ENCODE data around the gene KIF21B. TPM values are rescaled to one million over a fixed set of nuclear protein-coding genes. Genes with fewer than 3 reads are reported as not detected.

Gene KIF21B
- total and polyA plus RNA-seq, 4 donors, result 1.3 to 7.4 (median 4.8) TPM

DNA sequence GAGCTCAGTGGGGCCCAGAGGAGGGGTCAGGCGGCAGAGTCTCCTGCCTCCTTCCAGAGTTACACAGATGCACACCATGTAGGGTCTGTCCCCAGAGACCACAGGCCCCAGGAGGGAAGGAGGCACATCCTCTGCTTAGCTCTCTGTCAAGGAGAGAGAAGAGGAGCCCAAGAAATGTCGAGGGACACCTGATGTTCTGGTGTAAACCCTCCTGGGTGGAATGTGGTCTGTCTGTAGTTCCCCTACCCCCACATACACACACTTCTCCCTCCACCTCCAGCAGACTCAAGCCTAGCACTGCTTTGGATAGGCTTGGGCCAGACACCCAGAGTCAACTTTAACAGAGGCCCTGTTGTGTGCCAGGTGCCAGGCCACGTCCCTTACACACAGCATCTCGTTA is 34.2 kb downstream of the KIF21B start:
- DNase-seq, result no peak
- no peak overlapping the region for H3K4me3 ChIP-seq
- 89 to 91% methylated on average over 4 of the region's 4 CpGs for WGBS, 2 donors
- TF ChIP-seq, protein P1, sequence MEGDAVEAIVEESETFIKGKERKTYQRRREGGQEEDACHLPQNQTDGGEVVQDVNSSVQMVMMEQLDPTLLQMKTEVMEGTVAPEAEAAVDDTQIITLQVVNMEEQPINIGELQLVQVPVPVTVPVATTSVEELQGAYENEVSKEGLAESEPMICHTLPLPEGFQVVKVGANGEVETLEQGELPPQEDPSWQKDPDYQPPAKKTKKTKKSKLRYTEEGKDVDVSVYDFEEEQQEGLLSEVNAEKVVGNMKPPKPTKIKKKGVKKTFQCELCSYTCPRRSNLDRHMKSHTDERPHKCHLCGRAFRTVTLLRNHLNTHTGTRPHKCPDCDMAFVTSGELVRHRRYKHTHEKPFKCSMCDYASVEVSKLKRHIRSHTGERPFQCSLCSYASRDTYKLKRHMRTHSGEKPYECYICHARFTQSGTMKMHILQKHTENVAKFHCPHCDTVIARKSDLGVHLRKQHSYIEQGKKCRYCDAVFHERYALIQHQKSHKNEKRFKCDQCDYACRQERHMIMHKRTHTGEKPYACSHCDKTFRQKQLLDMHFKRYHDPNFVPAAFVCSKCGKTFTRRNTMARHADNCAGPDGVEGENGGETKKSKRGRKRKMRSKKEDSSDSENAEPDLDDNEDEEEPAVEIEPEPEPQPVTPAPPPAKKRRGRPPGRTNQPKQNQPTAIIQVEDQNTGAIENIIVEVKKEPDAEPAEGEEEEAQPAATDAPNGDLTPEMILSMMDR (IDR thresholded peaks at IDR 0.05; ENCODE audit: control extremely low read depth, extremely low read depth), result no peak
- H3K36me3 ChIP-seq (ENCODE audit: control insufficient read depth in 4 of 4, insufficient read depth in 4 of 4, low read length in 4 of 4), result peaks cover 0 to 38% (median 22%) of the 10 kb centered on the region in 4 donors
- H3K4me1 ChIP-seq (ENCODE audit: control insufficient read depth in 5 of 5, insufficient read depth in 5 of 5, low read length in 5 of 5), result no peaks in the 10 kb centered on the region
- H3K9ac ChIP-seq (ENCODE audit: insufficient read depth in 1 of 2, low read length in 2 of 2), result no peak overlapping the region
- no peak for ATAC-seq (ENCODE audit: insufficient read depth, low FRiP score)
- no peaks in the 10 kb centered on the region for H3K27me3 ChIP-seq (ENCODE audit: control insufficient read depth in 3 of 3, insufficient read depth in 3 of 3, low read length in 2 of 3)
- no peaks in the 10 kb centered on the region for H3K9me3 ChIP-seq (ENCODE audit: control insufficient read depth in 4 of 4, insufficient read depth in 3 of 4, low read length in 3 of 4)
- H3K27ac ChIP-seq (ENCODE audit: low read depth in 1 of 2, low read length in 1 of 2), result no peak overlapping the region

DNA sequence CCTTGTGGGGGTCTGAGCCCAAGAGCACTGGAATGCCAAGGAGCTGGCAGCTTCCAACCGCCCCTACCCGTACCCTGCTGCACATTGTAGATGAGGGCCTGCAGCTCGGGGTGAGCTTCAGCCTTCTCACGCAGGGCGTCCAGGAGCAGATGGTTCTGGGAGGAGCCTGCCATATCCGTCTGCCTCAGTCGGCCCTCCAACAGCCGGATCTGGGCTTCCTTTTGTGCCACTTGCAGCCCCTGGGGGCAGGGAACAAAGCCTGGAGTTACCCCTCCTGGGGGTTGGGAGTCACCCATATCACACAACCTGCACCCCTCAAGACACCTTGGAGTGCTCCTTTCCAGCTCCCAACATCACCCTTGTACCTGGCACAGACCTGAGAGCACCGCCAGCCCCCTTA is 34.8 kb downstream of the KIF21B start:
- no peak overlapping the region for H3K27ac ChIP-seq (ENCODE audit: low read depth in 1 of 2, low read length in 1 of 2)
- H3K4me1 ChIP-seq (ENCODE audit: control insufficient read depth in 5 of 5, insufficient read depth in 5 of 5, low read length in 5 of 5), result no peaks in the 10 kb centered on the region
- TF ChIP-seq, protein P1 (IDR thresholded peaks at IDR 0.05; ENCODE audit: control extremely low read depth, extremely low read depth), result no peak
- peaks cover 0 to 38% (median 23%) of the 10 kb centered on the region in 4 donors for H3K36me3 ChIP-seq (ENCODE audit: control insufficient read depth in 4 of 4, insufficient read depth in 4 of 4, low read length in 4 of 4)
- no peaks in the 10 kb centered on the region for H3K27me3 ChIP-seq (ENCODE audit: control insufficient read depth in 3 of 3, insufficient read depth in 3 of 3, low read length in 2 of 3)
- DNase-seq (no peak), ATAC-seq (ENCODE audit: insufficient read depth, low FRiP score) (no peak)
- no peak overlapping the region for H3K4me3 ChIP-seq
- 95 to 100% methylated on average over 9 of the region's 9 CpGs for WGBS, 2 donors
- H3K9me3 ChIP-seq (ENCODE audit: control insufficient read depth in 4 of 4, insufficient read depth in 3 of 4, low read length in 3 of 4), result no peaks in the 10 kb centered on the region
- no peak overlapping the region for H3K9ac ChIP-seq (ENCODE audit: insufficient read depth in 1 of 2, low read length in 2 of 2)

DNA sequence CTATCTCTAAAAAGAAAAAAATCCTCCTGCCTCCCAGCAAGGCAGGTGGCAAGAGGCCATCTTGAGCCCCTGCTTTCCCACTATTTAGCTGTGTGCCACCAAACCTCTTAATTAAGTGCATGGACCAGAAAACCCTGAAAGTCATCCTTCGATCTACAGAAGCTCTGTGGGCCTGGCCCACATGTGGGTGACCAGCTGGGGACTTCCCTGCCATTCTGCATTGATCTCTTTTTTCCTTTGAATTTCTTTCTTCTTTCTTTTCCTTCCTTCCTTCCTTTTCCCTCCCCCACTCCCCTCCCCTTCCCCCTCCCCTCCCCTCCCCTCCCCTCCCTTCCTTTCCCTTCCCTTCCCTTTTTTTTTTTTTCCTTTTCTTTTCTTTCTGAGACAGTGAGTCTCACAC is 38.0 kb downstream of the KIF21B start:
- Histone ChIP-seq H3K9ac (ENCODE audit: insufficient read depth in 1 of 2, low read length in 2 of 2) (no peak overlapping the region), H3K27ac (ENCODE audit: low read depth in 1 of 2, low read length in 1 of 2) (no peak overlapping the region), H3K4me3 (no peak overlapping the region), H3K9me3 (ENCODE audit: control insufficient read depth in 4 of 4, insufficient read depth in 3 of 4, low read length in 3 of 4) (peaks cover 0 to 1% (median 0%) of the 10 kb centered on the region in 4 donors), H3K36me3 (ENCODE audit: control insufficient read depth in 4 of 4, insufficient read depth in 4 of 4, low read length in 4 of 4) (peaks cover 0 to 36% (median 22%) of the 10 kb centered on the region in 4 donors), H3K27me3 (ENCODE audit: control insufficient read depth in 3 of 3, insufficient read depth in 3 of 3, low read length in 2 of 3) (no peaks in the 10 kb centered on the region), H3K4me1 (ENCODE audit: control insufficient read depth in 5 of 5, insufficient read depth in 5 of 5, low read length in 5 of 5) (peaks cover 0 to 8% (median 0%) of the 10 kb centered on the region in 5 donors)
- no peak for ATAC-seq (ENCODE audit: insufficient read depth, low FRiP score)
- TF ChIP-seq, protein P1 (IDR thresholded peaks at IDR 0.05; ENCODE audit: control extremely low read depth, extremely low read depth), result no peak
- WGBS, 2 donors, result 92 to 96% methylated on average over 1 of the region's 1 CpG
- no peak for DNase-seq

DNA sequence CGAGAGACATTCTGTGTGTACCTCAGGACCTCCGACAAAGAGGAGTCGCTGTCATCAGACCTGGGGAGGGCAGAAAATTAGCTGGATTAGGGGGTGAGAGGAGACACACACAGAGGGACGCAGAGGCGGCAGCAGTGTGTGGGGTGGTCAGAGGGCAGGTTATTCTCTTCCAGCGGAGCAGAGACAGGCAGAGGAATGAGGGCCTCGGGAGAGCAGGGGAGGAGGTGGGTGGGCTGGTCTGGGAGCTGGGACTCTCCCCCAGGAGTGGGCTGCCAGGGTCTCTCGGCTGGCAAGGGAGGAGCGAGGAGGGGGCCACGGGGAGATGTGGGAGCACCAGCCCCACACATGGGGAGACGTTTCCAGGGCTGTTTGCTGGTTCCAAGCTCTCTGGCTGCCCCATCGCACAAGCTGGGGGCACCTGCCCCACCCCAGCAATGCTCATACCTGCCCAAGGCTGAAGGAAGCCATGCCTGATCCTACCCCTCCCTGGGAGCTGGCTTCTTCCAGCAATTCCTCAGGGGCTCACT is 40.4 kb downstream of the KIF21B start:
- Histone ChIP-seq H3K4me1 (ENCODE audit: control insufficient read depth in 5 of 5, insufficient read depth in 5 of 5, low read length in 5 of 5) (peaks cover 0 to 8% (median 0%) of the 10 kb centered on the region in 5 donors), H3K36me3 (ENCODE audit: control insufficient read depth in 4 of 4, insufficient read depth in 4 of 4, low read length in 4 of 4) (peaks cover 0 to 41% (median 20%) of the 10 kb centered on the region in 4 donors), H3K27ac (ENCODE audit: low read depth in 1 of 2, low read length in 1 of 2) (no peak overlapping the region), H3K9me3 (ENCODE audit: control insufficient read depth in 4 of 4, insufficient read depth in 3 of 4, low read length in 3 of 4) (peaks cover 0 to 3% (median 1%) of the 10 kb centered on the region in 4 donors), H3K4me3 (no peak overlapping the region), H3K9ac (ENCODE audit: insufficient read depth in 1 of 2, low read length in 2 of 2) (no peak overlapping the region), H3K27me3 (ENCODE audit: control insufficient read depth in 3 of 3, insufficient read depth in 3 of 3, low read length in 2 of 3) (no peaks in the 10 kb centered on the region)
- ATAC-seq (ENCODE audit: insufficient read depth, low FRiP score), result no peak
- TF ChIP-seq, protein P1 (IDR thresholded peaks at IDR 0.05; ENCODE audit: control extremely low read depth, extremely low read depth), result no peak
- no peak for DNase-seq
- 93 to 94% methylated on average over 12 of the region's 12 CpGs for WGBS, 2 donors
